PC-3 (cell line): ENCODE measurements around the gene SLC47A2.

ENCODE experiments used
- CTCF ChIP-seq: fragments of 300-600 bp; sonication (generic); conservative IDR thresholded peaks from 2 replicates; pipeline ENCODE4 v1.5.1; 2017; ENCODE audit warnings: antibody characterized with exemption, low read depth, mild to moderate bottlenecking, low read length
- EZH2 ChIP-seq: fragments of 300-600 bp; sonication (generic); IDR thresholded peaks from one replicate; pipeline ENCODE4 v1.6.1; 2017; ENCODE audit warnings: antibody characterized with exemption, mild to moderate bottlenecking, low read length; ENCODE audit not compliant: unreplicated experiment
- EZH2phosphoT487 ChIP-seq: fragments of 300-600 bp; sonication (generic); IDR thresholded peaks from 2 replicates; pipeline ENCODE4 v1.6.1; 2018; ENCODE audit warnings: mild to moderate bottlenecking, antibody characterized with exemption, low read length, borderline replicate concordance

GRCh38 chr17:19719355-19720209 is 3.2 kb upstream of the SLC47A2 start:
- TF ChIP-seq CTCF, result no peak
- no peak for TF ChIP-seq EZH2
- TF ChIP-seq EZH2phosphoT487, result no peak
